ENCODE results near the gene ZSCAN31. TPM values are rescaled to one million over a fixed set of nuclear protein-coding genes. Genes with fewer than 3 reads are reported as not detected.
"Not testable (repeated sequence)": the region's sequence is repeated elsewhere in the genome, so short reads cannot be mapped to it uniquely, and the experiment has no call there.

The ZSCAN31 gene
- total RNA-seq, 1 donor, result 3.5 TPM

DNA sequence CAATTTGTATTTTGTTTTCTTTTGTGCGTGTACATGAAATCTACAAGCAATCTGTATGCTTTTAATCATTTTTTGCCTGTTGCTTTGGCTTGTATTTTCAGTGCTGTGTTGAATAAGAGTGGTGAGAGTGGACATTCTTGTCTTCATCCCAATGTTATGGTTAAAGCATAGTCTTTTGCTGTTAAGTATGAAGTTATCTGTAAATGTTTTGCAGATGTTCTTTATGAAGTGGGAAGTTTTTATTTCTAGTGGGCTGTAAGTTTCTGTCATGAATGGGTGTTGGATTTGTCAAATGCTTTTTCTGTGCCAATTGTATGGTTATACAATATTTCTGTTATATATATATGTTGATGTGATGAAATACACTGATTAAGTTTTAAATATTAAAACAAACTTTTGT, 38.0 kb upstream of the ZSCAN31 start:
- DNase-seq (ENCODE audit: low read depth), result no peak
- no peak overlapping the region for H3K4me3 ChIP-seq (ENCODE audit: low read depth, low read length)
- TF ChIP-seq, protein P1, sequence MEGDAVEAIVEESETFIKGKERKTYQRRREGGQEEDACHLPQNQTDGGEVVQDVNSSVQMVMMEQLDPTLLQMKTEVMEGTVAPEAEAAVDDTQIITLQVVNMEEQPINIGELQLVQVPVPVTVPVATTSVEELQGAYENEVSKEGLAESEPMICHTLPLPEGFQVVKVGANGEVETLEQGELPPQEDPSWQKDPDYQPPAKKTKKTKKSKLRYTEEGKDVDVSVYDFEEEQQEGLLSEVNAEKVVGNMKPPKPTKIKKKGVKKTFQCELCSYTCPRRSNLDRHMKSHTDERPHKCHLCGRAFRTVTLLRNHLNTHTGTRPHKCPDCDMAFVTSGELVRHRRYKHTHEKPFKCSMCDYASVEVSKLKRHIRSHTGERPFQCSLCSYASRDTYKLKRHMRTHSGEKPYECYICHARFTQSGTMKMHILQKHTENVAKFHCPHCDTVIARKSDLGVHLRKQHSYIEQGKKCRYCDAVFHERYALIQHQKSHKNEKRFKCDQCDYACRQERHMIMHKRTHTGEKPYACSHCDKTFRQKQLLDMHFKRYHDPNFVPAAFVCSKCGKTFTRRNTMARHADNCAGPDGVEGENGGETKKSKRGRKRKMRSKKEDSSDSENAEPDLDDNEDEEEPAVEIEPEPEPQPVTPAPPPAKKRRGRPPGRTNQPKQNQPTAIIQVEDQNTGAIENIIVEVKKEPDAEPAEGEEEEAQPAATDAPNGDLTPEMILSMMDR (IDR thresholded peaks at IDR 0.05; ENCODE audit: insufficient read depth, low read depth, low read length), result no peak

DNA sequence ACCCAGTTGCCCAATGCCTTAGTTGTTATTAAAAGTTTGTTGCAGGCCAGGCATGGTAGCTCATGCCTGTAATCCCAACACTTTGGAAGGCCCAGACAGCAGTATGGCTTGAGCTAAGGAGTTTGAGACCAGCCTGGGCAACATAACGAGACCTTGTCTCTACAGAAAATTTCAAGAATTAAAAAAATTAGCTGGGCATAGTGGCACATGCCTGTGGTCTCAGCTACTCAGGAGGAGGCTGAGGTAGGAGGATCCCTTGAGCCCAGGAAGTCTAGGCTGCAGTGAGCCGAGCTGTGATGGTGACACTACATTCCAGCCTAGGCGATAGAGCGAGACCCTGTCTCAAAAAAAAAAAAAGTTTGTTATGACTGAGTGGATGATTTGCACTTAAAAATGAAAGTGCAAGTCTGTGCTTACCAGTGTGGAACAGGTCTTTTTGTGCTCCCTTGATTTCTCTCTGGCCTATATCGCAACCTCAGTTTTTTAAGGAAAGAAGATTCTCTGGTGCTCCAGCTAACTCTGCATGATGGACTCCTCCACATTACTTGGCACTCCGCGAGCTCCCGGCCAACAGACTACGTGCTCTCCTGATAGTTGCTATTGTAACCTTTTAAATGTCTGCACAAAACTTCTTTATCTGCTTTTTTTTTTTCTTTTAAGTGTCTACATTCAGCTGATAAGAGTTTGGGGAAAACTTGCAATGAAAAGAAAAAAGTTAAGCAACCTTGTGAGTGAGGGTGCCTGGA, 35.9 kb upstream of the ZSCAN31 start:
- TF ChIP-seq, protein P1 (IDR thresholded peaks at IDR 0.05; ENCODE audit: insufficient read depth, low read depth, low read length), result no peak
- DNase-seq (ENCODE audit: low read depth), result no peak
- H3K4me3 ChIP-seq (ENCODE audit: low read depth, low read length), result no peak overlapping the region

DNA sequence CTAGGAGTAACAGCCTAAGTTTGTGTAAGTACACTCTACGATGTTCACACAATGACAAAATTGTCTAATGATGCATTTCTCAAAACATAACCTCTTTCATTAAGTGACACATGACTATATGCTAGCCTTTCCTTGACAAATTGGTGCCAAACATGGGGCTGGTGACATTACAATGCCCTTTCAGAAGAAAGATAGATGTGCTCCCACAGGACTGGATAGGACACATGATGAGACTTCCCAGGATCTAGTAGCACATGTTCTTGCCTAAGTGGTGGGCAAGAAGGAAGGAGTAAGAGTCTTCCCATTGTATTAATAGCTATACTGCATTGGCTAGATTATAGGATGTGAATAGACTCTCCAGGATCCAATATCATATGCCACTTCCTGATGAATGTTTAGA, 35.3 kb upstream of the ZSCAN31 start:
- no peak for DNase-seq (ENCODE audit: low read depth)
- TF ChIP-seq, protein P1 (IDR thresholded peaks at IDR 0.05; ENCODE audit: insufficient read depth, low read depth, low read length), result no peak
- no peak overlapping the region for H3K4me3 ChIP-seq (ENCODE audit: low read depth, low read length)

DNA sequence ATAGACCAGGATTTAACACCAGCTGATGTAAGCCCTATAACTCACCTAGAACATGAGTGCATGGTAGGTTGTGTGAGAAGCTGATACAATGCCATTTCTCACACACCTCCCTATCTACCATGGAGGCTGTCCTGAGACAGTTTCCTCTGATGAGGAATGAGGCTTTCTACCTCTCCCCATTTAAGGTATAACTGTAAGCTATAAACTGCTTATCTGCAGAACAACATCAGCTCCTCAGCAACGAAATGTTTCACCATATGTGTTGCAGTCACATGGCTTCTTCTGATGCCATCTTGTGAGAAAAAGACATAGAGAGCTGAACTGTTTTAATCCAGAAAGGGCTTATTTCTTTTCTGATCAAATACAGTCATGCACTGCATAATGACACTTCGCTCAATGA, 34.5 kb upstream of the ZSCAN31 start:
- H3K4me3 ChIP-seq (ENCODE audit: low read depth, low read length), result no peak overlapping the region
- TF ChIP-seq, protein P1 (IDR thresholded peaks at IDR 0.05; ENCODE audit: insufficient read depth, low read depth, low read length), result no peak
- DNase-seq (ENCODE audit: low read depth), result no peak

DNA sequence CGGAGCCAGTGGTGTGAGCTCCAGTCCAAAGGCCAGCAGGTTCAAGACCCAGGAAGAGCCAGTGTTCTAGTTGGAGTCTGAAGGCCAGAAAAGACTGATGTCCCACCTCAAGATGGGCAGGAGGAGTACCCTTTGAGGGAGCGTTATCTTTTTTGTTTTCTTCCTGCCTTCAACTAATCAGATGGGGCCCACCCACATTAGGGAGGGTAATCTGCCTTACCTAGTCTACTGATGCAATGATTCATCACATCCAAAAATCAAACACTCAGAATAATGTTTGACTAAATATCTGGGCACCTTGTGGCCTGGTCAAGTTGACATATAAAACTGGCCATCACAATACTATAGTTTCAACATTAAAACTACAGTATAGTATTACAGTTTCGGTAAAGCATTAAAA, 33.5 kb upstream of the ZSCAN31 start:
- DNase-seq (ENCODE audit: low read depth), result no peak
- TF ChIP-seq, protein P1 (IDR thresholded peaks at IDR 0.05; ENCODE audit: insufficient read depth, low read depth, low read length), result no peak
- H3K4me3 ChIP-seq (ENCODE audit: low read depth, low read length), result no peak overlapping the region

DNA sequence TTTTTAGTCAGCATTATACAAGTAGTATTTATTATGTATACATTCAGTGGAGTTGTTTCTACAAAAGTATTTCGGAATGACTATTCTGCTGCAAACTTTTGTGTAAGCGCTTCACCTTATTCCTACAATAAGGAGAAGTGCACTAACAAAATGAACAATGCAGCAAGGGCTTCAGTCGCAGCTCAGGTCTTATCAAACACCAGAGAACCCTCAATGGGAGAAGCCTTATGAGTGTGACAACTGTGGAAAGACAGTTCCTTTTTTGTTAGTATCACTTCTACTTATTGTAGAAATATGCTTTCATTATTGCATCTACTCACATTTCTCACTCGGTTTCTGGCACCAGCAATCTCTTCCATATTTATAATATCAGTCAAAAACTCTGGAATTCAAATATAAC, 32.6 kb upstream of the ZSCAN31 start:
- TF ChIP-seq, protein P1 (IDR thresholded peaks at IDR 0.05; ENCODE audit: insufficient read depth, low read depth, low read length), result no peak
- H3K4me3 ChIP-seq (ENCODE audit: low read depth, low read length), result no peak overlapping the region
- no peak for DNase-seq (ENCODE audit: low read depth)

DNA sequence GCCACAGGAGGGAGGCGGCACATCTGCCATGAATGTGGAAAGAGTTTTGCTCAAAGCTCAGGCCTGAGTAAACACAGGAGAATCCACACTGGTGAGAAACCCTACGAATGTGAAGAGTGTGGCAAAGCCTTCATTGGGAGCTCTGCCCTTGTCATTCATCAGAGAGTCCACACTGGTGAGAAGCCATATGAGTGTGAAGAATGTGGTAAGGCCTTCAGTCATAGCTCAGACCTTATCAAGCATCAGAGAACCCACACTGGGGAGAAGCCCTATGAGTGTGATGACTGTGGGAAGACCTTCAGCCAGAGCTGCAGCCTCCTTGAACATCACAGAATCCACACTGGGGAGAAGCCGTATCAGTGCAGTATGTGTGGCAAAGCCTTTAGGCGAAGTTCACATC, 29.6 kb upstream of the ZSCAN31 start:
- H3K4me3 ChIP-seq (ENCODE audit: low read depth, low read length); DNase-seq (ENCODE audit: low read depth): not testable (repeated sequence)
